Fibroblast of skin of abdomen (primary cell): Measurements from ENCODE around the gene ARHGEF9.

Experiments used
- DNase-seq: peaks from one replicate; pipeline ENCODE4 v3.0.0-alpha.2; 2013

The ARHGEF9 gene

GRCh38 chrX:63746278-63746677 is 38.7 kb downstream of the ARHGEF9 start:
- no peak for DNase-seq

- no peak for DNase-seq
Observed at GRCh38 chrX:63744850-63745394, 40.1 kb downstream of the ARHGEF9 start.

GRCh38 chrX:63743596-63743995 is 41.4 kb downstream of the ARHGEF9 start:
- no peak for DNase-seq

- DNase-seq = no peak
Observed at GRCh38 chrX:63740382-63740781, 44.6 kb downstream of the ARHGEF9 start.

GRCh38 chrX:63739885-63740284 is 45.1 kb downstream of the ARHGEF9 start:
- no peak for DNase-seq

- DNase-seq = no peak
Observed at GRCh38 chrX:63738696-63739095, 46.3 kb downstream of the ARHGEF9 start.

- no peak for DNase-seq
Observed at GRCh38 chrX:63737131-63737921, 47.7 kb downstream of the ARHGEF9 start.

- no peak for DNase-seq
Observed at GRCh38 chrX:63735882-63736281, 49.1 kb downstream of the ARHGEF9 start.

- DNase-seq = no peak
Observed at GRCh38 chrX:63720293-63720692, 64.7 kb downstream of the ARHGEF9 start.

- no peak for DNase-seq
Observed at GRCh38 chrX:63719633-63720032, 65.4 kb downstream of the ARHGEF9 start.

GRCh38 chrX:63718010-63718694 is 66.9 kb downstream of the ARHGEF9 start:
- no peak for DNase-seq

- peak; percentile 17 for DNase-seq
Observed at GRCh38 chrX:63713526-63713925, 71.5 kb downstream of the ARHGEF9 start.

GRCh38 chrX:63708801-63709200 is 76.2 kb downstream of the ARHGEF9 start:
- no peak for DNase-seq

GRCh38 chrX:63702556-63702955 is 82.5 kb downstream of the ARHGEF9 start:
- DNase-seq = no peak

GRCh38 chrX:63686878-63687714 is 97.9 kb downstream of the ARHGEF9 start:
- peak; percentile 67 for DNase-seq

GRCh38 chrX:63680423-63680822 is 104.6 kb downstream of the ARHGEF9 start:
- no peak for DNase-seq

- DNase-seq = no peak
Observed at GRCh38 chrX:63679432-63679831, 105.6 kb downstream of the ARHGEF9 start.

GRCh38 chrX:63675716-63676115 is 109.3 kb downstream of the ARHGEF9 start:
- DNase-seq = no peak

GRCh38 chrX:63673896-63674295 is 111.1 kb downstream of the ARHGEF9 start:
- DNase-seq = no peak

GRCh38 chrX:63664741-63665140 is 120.3 kb downstream of the ARHGEF9 start:
- no peak for DNase-seq

GRCh38 chrX:63664083-63664482 is 120.9 kb downstream of the ARHGEF9 start:
- DNase-seq = no peak

- no peak for DNase-seq
Observed at GRCh38 chrX:63661676-63662075, 123.3 kb downstream of the ARHGEF9 start.

- peak; percentile 40 for DNase-seq
Observed at GRCh38 chrX:63658920-63659319, 126.1 kb downstream of the ARHGEF9 start.
